SU-DHL-6 (cell line): ENCODE results near the gene KCNK15.

Experiments used
- H2AFZ ChIP-seq: fragments of 200-600 bp; sonication (generic); 2 replicates; pipeline ENCODE4 v1.6.1; 2014; ENCODE audit warnings: low read depth, mild to moderate bottlenecking, moderate library complexity, mixed read lengths, antibody characterized with exemption, low read length; ENCODE audit not compliant: severe bottlenecking
- H3F3A ChIP-seq: fragments of 200-600 bp; shearing (Covaris generic); 2 replicates; pipeline ENCODE4 v1.6.0; 2016; ENCODE audit warnings: antibody characterized with exemption, mild to moderate bottlenecking; ENCODE audit not compliant: insufficient read depth
- H3K27ac ChIP-seq: fragments of 200-600 bp; sonication (generic); 2 replicates; pipeline ENCODE4 v1.5.1; 2016; ENCODE audit warnings: low read depth, mild to moderate bottlenecking, low read length, moderate library complexity, mixed read lengths
- H3K27me3 ChIP-seq: fragments of 200-600 bp; sonication (generic), shearing (Covaris generic); 2 replicates; pipeline ENCODE4 v1.6.0; 2014; ENCODE audit warnings: mild to moderate bottlenecking, low read length
- H3K36me3 ChIP-seq: fragments of 200-600 bp; sonication (generic); 2 replicates; pipeline ENCODE4 v1.6.1; 2014; ENCODE audit warnings: mild to moderate bottlenecking, low read length, mixed read lengths
- H3K4me2 ChIP-seq: fragments of 300-600, 200-600 bp; shearing (Covaris generic), sonication (generic); 2 replicates; pipeline ENCODE4 v1.6.0; 2014; ENCODE audit warnings: low read length, low read depth, mild to moderate bottlenecking; ENCODE audit not compliant: poor library complexity, severe bottlenecking
- H3K4me3 ChIP-seq: fragments of 200-600 bp; sonication (generic); 2 replicates; pipeline ENCODE4 v1.5.1; 2014; ENCODE audit warnings: antibody characterized with exemption, low read length, mild to moderate bottlenecking, mixed read lengths; ENCODE audit not compliant: insufficient read depth, poor library complexity, severe bottlenecking
- H3K79me2 ChIP-seq: fragments of 200-600 bp; sonication (generic); 2 replicates; pipeline ENCODE4 v1.6.1; 2014; ENCODE audit warnings: mild to moderate bottlenecking, low read length, moderate library complexity; ENCODE audit not compliant: insufficient read depth
- H3K9ac ChIP-seq: fragments of 200-600 bp; sonication (generic); 2 replicates; pipeline ENCODE4 v1.7.0; 2014; ENCODE audit warnings: mild to moderate bottlenecking, low read length
- H3K9me2 ChIP-seq: fragments of 200-600 bp; sonication (generic); replicated peaks from 2 replicates; pipeline ENCODE4 v1.6.1; 2014; ENCODE audit warnings: low read length; ENCODE audit not compliant: insufficient read depth
- H3K9me3 ChIP-seq: fragments of 200-600 bp; sonication (generic); 2 replicates; pipeline ENCODE4 v1.6.1; 2014; ENCODE audit warnings: low read length, mixed read lengths; ENCODE audit not compliant: insufficient read depth
- H4K20me1 ChIP-seq: fragments of 200-600 bp; sonication (generic); 2 replicates; pipeline ENCODE4 v1.6.1; 2014; ENCODE audit warnings: low read depth, mild to moderate bottlenecking, antibody characterized with exemption, low read length, moderate library complexity, mixed read lengths
- EZH2phosphoT487 ChIP-seq: fragments of 200-600 bp; sonication (generic), shearing (Covaris generic); conservative IDR thresholded peaks from 2 replicates; pipeline ENCODE4 v1.6.1; 2018; ENCODE audit warnings: mild to moderate bottlenecking, antibody characterized with exemption, low read length, moderate library complexity, mixed read lengths
- TF ChIP-seq, protein P1 (sequence below): fragments of 200-600 bp; sonication (generic); IDR thresholded peaks from one replicate; pipeline ENCODE4 v1.5.1; 2017; ENCODE audit warnings: antibody characterized with exemption, mild to moderate bottlenecking, low read length, moderate library complexity; ENCODE audit not compliant: insufficient read depth, poor library complexity, severe bottlenecking

KCNK15 gene

GRCh38 chr20:44735816-44736169 is 9.9 kb upstream of the KCNK15 start:
- no peak for TF ChIP-seq EZH2phosphoT487
- TF ChIP-seq, protein P1, sequence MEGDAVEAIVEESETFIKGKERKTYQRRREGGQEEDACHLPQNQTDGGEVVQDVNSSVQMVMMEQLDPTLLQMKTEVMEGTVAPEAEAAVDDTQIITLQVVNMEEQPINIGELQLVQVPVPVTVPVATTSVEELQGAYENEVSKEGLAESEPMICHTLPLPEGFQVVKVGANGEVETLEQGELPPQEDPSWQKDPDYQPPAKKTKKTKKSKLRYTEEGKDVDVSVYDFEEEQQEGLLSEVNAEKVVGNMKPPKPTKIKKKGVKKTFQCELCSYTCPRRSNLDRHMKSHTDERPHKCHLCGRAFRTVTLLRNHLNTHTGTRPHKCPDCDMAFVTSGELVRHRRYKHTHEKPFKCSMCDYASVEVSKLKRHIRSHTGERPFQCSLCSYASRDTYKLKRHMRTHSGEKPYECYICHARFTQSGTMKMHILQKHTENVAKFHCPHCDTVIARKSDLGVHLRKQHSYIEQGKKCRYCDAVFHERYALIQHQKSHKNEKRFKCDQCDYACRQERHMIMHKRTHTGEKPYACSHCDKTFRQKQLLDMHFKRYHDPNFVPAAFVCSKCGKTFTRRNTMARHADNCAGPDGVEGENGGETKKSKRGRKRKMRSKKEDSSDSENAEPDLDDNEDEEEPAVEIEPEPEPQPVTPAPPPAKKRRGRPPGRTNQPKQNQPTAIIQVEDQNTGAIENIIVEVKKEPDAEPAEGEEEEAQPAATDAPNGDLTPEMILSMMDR, result no peak
- Histone ChIP-seq H4K20me1 (no peaks in the 10 kb centered on the region), H3F3A (no peaks in the 10 kb centered on the region), H3K27ac (no peak overlapping the region), H2AFZ (peak overlapping the region; percentile 99), H3K79me2 (no peaks in the 10 kb centered on the region), H3K36me3 (no peaks in the 10 kb centered on the region), H3K9ac (no peak overlapping the region), H3K9me2 (no peaks in the 10 kb centered on the region), H3K4me2 (peak overlapping the region; percentile 52), H3K9me3 (no peaks in the 10 kb centered on the region; the same call in 1 of the 2 replicates), H3K4me3 (peak overlapping the region; percentile 19), H3K27me3 (no peaks in the 10 kb centered on the region)

DNA sequence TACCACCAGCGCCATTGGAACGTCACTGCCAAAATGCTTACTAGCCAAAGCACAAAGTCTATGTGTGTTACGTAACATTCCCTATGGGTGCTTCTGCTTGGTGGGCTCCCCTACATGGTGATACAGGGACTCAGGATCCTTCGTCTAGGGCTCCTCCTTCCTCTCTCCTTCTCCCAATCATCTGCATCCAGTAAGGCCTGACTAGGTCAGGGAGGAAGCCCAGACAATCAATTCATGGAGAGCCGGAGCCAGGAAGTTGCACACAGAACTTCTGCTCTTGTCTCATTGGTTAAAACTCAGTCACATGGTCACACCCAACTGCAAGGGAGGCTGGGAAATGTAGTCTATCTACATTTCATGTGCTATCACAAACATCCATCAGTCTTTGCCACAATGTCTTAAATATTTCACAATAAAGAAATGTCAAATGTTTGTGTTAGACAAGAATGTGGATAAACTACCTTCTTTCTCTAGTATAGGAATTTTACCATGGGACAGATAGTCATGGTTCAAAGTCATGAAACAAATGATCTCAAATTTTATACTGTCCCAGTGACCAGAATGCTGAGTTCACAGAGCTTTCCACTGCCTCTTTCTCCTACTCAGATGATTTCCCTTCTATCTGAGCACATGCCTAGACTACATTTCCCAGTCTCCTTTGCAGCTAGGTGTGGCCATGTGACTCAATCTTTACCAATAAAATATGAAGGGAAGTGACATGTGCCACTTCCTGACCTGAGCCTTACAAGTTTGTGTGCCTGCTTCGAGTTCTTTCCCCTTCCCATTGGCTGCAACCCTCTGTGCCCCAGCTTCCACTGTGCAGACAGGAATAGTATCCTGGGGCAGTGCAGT is 9.3 kb upstream of the KCNK15 start:
- Histone ChIP-seq H3K9ac (no peak overlapping the region), H3K79me2 (no peaks in the 10 kb centered on the region), H3K27ac (no peak overlapping the region), H3K36me3 (no peaks in the 10 kb centered on the region), H3K27me3 (no peaks in the 10 kb centered on the region), H3K9me3 (no peaks in the 10 kb centered on the region; the same call in 1 of the 2 replicates), H4K20me1 (no peaks in the 10 kb centered on the region), H3K4me3 (peak overlapping the region; percentile 19), H3F3A (no peaks in the 10 kb centered on the region), H3K9me2 (no peaks in the 10 kb centered on the region), H3K4me2 (peak overlapping the region; percentile 52), H2AFZ (peak overlapping the region; percentile 99)
- TF ChIP-seq, protein P1, result no peak
- no peak for TF ChIP-seq EZH2phosphoT487

DNA sequence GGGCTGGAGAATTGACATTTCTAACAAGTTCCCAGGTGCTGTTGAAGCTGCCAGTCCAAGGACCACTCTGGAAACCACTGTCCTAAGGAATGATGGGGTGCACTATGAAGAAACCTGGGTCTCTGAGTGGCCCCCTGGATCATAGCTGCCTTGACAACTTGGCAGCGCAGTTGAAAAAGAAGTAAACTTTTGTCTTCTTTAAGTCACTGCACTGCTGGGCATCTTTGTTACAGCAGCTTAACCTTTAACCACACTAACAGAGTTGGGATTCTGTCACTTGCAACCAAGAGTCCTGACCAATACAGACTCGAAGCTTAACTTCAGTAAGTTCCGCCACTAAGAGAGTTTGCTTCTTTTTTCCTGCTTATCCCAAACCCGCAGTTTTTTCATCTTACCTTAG is 8.5 kb upstream of the KCNK15 start:
- H3K79me2 ChIP-seq, result no peaks in the 10 kb centered on the region
- H3K9me3 ChIP-seq, result no peaks in the 10 kb centered on the region; the same call in 1 of the 2 replicates
- H3K4me2 ChIP-seq, result no peak overlapping the region
- no peaks in the 10 kb centered on the region for H3F3A ChIP-seq
- no peaks in the 10 kb centered on the region for H4K20me1 ChIP-seq
- no peak overlapping the region for H3K4me3 ChIP-seq
- H3K36me3 ChIP-seq, result no peaks in the 10 kb centered on the region
- TF ChIP-seq, protein P1, result no peak
- TF ChIP-seq EZH2phosphoT487, result no peak
- no peak overlapping the region for H3K27ac ChIP-seq
- H3K9me2 ChIP-seq, result no peaks in the 10 kb centered on the region
- no peaks in the 10 kb centered on the region for H3K27me3 ChIP-seq
- no peak overlapping the region for H3K9ac ChIP-seq
- H2AFZ ChIP-seq, result peak overlapping the region; percentile 99
